Activated CD8-positive, alpha-beta memory T cell treated with anti-CD3 and anti-CD28 coated beads, Interleukin-2, amount 50 U/mL, for 1 hour (primary cell): ENCODE results near the gene EFNA3.

Experiments used
- DNase-seq: peaks from one replicate; pipeline ENCODE4 v3.0.0-alpha.2; 2020; ENCODE audit errors: extremely low read depth

EFNA3 gene

DNA sequence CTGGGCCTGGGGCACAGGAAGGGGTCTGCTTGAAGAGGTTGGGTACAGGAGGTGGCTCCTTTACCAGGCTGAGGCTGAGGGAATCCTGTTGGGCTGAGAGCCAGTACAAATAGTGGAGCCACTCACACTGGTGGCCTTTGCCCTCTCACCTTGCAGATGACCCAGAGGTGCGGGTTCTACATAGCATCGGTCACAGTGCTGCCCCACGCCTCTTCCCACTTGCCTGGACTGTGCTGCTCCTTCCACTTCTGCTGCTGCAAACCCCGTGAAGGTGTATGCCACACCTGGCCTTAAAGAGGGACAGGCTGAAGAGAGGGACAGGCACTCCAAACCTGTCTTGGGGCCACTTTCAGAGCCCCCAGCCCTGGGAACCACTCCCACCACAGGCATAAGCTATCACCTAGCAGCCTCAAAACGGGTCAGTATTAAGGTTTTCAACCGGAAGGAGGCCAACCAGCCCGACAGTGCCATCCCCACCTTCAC lies 55.2 kb downstream of the EFNA3 start:
- DNase-seq, result no peak

DNA sequence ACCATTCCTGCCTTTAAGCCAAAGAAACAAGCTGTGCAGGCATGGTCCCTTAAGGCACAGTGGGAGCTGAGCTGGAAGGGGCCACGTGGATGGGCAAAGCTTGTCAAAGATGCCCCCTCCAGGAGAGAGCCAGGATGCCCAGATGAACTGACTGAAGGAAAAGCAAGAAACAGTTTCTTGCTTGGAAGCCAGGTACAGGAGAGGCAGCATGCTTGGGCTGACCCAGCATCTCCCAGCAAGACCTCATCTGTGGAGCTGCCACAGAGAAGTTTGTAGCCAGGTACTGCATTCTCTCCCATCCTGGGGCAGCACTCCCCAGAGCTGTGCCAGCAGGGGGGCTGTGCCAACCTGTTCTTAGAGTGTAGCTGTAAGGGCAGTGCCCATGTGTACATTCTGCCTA lies 55.7 kb downstream of the EFNA3 start:
- no peak for DNase-seq

DNA sequence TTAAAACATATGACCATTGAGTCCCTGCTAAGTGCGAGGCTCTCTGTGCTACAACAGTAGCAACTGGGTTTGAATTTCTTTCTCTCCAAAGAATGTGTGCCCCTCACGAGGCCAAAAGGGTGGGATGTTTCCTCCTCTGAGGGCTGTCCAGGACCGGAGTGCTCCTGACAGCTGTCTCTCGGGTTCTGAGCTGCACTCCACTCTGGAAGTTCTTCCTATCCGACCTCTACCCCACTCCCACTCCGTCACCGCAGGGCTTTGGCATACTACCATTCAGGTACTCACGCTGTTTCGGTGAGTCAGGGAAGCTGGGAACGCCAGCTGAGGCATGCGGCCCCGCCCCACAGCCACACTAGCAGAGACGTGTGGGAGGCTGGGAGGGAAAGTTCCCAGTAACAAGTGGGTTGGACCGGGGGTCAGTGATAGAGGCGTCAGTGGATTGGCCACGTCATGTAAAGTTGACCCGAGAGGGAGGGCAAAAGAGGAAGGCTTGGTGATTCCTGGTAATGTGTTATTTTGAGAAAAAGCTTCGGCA lies 56.3 kb downstream of the EFNA3 start:
- DNase-seq, result no peak

DNA sequence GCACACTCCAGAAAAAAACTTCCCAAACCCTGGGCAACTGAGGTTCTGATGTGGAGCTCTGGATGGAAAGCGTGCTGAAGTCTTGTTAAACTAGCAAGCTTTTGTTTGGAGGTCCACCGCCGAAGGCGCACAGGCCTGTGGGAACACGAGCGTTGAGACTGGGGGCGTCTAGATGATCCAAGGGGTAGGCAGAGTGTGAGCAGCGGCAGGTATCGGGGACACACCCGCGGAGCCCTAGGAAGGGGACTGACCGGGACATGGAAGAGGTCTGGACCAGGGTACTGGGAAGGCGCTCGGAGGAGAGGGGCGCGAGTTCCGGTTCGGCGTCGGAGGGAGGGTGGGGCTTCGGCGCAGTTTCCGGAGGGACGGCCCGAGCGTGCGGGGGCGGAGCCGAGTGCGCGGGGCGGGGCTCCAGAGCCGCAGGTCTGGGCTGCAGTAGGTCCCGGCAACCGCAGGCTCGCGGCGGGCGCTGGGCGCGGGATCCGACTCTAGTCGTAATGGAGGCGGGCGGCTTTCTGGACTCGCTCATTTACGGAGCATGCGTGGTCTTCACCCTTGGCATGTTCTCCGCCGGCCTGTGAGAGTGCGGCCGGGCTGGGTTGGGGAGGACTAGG lies 56.9 kb downstream of the EFNA3 start, which contains the start of gene SLC50A1:
Gene SLC50A1, plus strand, starts transcription at position 438 of the 614 bp plus-strand sequence. Its CDS starts 60 bp downstream, at position 498.
- DNase-seq, result peak; percentile 68

DNA sequence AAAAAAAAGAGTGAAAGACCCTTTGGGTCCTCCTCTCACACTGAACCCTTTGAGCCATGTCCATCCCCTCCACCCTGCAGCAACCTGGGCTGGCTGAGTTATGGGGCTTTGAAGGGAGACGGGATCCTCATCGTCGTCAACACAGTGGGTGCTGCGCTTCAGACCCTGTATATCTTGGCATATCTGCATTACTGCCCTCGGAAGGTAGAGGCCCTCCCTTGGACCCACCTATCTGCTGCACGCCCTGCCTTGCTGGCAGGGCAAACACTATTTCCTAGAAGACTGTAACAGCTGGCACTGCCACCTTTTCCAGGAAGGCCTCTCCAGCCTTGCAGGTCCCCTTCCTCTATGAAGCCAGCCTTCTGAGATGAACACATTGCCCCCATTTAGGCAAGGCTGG lies 58.1 kb downstream of the EFNA3 start:
- no peak for DNase-seq
